Mesothelial cell of epicardium (in vitro differentiated cells): ENCODE measurements around the gene PPP2R2B. TPM values are rescaled to one million over a fixed set of nuclear protein-coding genes. Genes with fewer than 3 reads are reported as not detected.

Experiments used
- DNase-seq, 2 experiments: peaks; one replicate each; pipeline ENCODE4 v3.0.0; 2021; ENCODE audit warnings: low spot score in 2 of 2; ENCODE audit not compliant: unreplicated experiment in 2 of 2
- H3K27ac Mint-ChIP-seq: 2 replicates; pipeline ENCODE4 v1.8.0; 2021; ENCODE audit warnings: mixed read lengths
- H3K27me3 Mint-ChIP-seq: 2 replicates; pipeline ENCODE4 v1.8.0; 2021; ENCODE audit warnings: low read depth, mixed read lengths
- H3K36me3 Mint-ChIP-seq: 2 replicates; pipeline ENCODE4 v1.8.0; 2021; ENCODE audit warnings: mixed read lengths
- H3K4me1 Mint-ChIP-seq: 2 replicates; pipeline ENCODE4 v1.8.0; 2021; ENCODE audit warnings: mixed read lengths
- H3K4me3 Mint-ChIP-seq: 2 replicates; pipeline ENCODE4 v1.8.0; 2021; ENCODE audit warnings: mild to moderate bottlenecking, moderate library complexity, mixed read lengths
- H3K9me3 Mint-ChIP-seq: 2 replicates; pipeline ENCODE4 v1.8.0; 2021; ENCODE audit warnings: mixed read lengths
- CTCF ChIP-seq: fragments of 200-600 bp; sonication (generic); IDR thresholded peaks from one replicate; pipeline ENCODE4 v1.5.0; 2021; ENCODE audit warnings: antibody characterized with exemption; ENCODE audit not compliant: unreplicated experiment
- total RNA-seq: library from RNA; stranded (reverse); gene quantifications from 3 replicates; pipeline ENCODE4 v1.2.1, GENCODE V29; 2021

PPP2R2B gene
- total RNA-seq, 1 donor from 2014 or later = 18.2 TPM

DNA sequence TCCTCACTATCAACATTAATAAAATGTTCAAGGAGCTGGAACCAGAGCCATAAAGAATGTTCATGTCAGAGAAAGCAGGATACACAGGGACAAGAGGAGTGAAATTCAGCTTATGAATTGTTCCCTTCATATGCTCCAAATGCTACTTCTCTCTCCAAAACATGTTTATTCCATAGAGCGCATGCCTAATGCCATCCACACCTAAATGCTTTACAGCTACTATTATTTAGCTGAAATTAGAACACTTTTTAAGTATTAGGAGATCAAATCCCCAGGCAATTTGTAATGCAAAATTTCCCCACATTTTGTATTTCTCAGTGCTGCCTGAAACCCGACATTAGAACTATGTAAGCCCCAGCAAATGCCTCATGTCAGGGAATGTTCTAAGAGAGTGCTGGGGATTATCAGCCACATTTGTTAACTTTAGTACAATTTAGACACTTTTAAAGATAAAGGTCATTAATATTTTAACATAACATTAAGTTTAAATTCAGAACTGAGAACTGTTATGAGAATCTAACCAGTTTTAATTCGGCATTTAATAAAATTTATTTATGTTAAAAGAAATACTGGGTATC, 75.5 kb downstream of the PPP2R2B start:
- no peak overlapping the region for H3K4me3 Mint-ChIP-seq
- no peaks in the 10 kb centered on the region for H3K36me3 Mint-ChIP-seq
- H3K4me1 Mint-ChIP-seq = peaks cover 24% of the 10 kb centered on the region
- H3K27me3 Mint-ChIP-seq = no peaks in the 10 kb centered on the region
- no peaks in the 10 kb centered on the region for H3K9me3 Mint-ChIP-seq
- H3K27ac Mint-ChIP-seq = peak overlapping the region; percentile 87
- no peak for DNase-seq
- no peak for TF ChIP-seq CTCF

DNA sequence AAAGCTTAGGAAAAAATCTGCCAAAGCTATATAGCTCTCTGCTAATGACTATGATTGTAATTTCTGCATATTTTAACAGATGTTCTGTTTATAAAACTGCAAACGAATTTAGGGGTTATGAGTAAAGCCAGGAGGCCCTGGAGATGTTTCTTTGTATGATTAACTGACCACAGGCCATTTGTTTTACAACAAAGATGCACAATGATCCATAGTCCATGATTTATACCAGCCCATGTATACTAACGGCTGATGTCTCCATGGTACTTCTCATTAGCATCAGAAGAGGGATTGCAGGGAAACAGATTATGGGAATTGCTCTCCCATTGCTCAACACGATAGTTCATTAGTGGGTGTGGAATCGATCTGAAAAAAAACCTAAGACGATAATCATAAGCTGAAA, 78.9 kb downstream of the PPP2R2B start:
- H3K9me3 Mint-ChIP-seq = no peaks in the 10 kb centered on the region
- no peak overlapping the region for H3K27ac Mint-ChIP-seq
- no peak for TF ChIP-seq CTCF
- H3K36me3 Mint-ChIP-seq = no peaks in the 10 kb centered on the region
- no peak for DNase-seq
- H3K4me3 Mint-ChIP-seq = no peak overlapping the region
- peaks cover 31% of the 10 kb centered on the region for H3K4me1 Mint-ChIP-seq
- no peaks in the 10 kb centered on the region for H3K27me3 Mint-ChIP-seq

- no peak for TF ChIP-seq CTCF
- Mint-ChIP-seq H3K27ac (no peak overlapping the region), H3K4me3 (no peak overlapping the region), H3K36me3 (no peaks in the 10 kb centered on the region), H3K27me3 (no peaks in the 10 kb centered on the region), H3K9me3 (no peaks in the 10 kb centered on the region), H3K4me1 (peaks cover 31% of the 10 kb centered on the region)
- no peak for DNase-seq
These were observed 79.3 kb downstream of the PPP2R2B start for GRCh38 chr5:146799231-146799630.

DNA sequence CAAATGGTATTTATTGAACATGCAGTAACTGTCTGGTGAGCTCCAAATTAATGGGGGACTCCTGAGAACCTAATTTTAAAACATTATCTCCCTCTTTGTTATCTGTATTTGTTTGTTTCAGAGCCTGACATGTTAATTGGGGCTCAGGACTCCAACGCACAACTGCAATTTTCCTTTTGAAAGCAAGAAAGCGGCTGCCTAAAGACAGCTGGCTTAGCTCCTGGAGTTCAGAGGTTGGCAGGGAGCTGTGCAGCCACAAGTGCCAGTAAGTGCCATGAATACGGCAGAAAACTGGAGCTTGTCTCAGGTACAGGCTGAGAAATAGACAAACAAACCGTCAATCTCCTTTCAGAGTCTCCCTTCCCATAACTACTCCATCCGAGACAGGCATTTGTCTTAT, 80.9 kb downstream of the PPP2R2B start:
- Mint-ChIP-seq H3K4me1 (peaks cover 22% of the 10 kb centered on the region), H3K27me3 (no peaks in the 10 kb centered on the region)
- DNase-seq = no peak

DNA sequence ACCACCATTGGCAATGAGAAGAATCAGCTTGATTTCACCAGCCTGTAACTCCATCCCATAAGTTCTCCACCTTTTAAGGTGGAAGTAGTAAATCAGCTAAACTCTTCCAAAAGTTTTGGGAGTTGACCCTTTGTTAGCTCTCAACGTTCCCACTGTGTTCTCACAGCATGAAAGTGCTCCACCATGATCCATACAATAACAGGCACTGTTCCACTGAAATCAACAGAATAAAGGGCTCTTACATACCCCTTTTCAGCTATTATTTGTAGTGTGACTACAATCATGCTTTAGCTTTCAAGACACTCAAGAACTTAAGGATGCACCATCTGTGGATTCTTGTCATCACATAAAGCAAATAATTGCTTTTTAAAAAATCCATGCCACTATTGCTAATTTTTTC, 81.6 kb downstream of the PPP2R2B start:
- Mint-ChIP-seq H3K4me1 (peaks cover 15% of the 10 kb centered on the region), H3K27me3 (no peaks in the 10 kb centered on the region), H3K36me3 (no peaks in the 10 kb centered on the region)

More for the DNA sequence above, 80.9 kb downstream of the PPP2R2B start:
- TF ChIP-seq CTCF = no peak
- H3K27ac Mint-ChIP-seq = no peak overlapping the region
- H3K9me3 Mint-ChIP-seq = no peaks in the 10 kb centered on the region
- no peak overlapping the region for H3K4me3 Mint-ChIP-seq
- H3K36me3 Mint-ChIP-seq = no peaks in the 10 kb centered on the region

More for the DNA sequence above, 81.6 kb downstream of the PPP2R2B start:
- no peak for DNase-seq
- Mint-ChIP-seq H3K27ac (no peak overlapping the region), H3K4me3 (no peak overlapping the region), H3K9me3 (no peaks in the 10 kb centered on the region)
- TF ChIP-seq CTCF = no peak
